Aorta (tissue), 5 donors: ENCODE measurements around the gene MMEL1. TPM values are rescaled to one million over a fixed set of nuclear protein-coding genes. Genes with fewer than 3 reads are reported as not detected.

Experiments used
- ATAC-seq: fragments of 200-7000 bp; cut with Tn5 transposase; one replicate; pipeline ENCODE4 v1.9.1; 2022; ENCODE audit warnings: moderate library complexity; ENCODE audit not compliant: low FRiP score
- DNase-seq, 2 donors: peaks; one replicate each; pipeline ENCODE4 v3.0.0-alpha.2; 2020
- H3K27ac ChIP-seq, 2 donors: one replicate each; pipeline ENCODE4 v1.5.1; 2013; ENCODE audit warnings: low read length in 2 of 2, mild to moderate bottlenecking in 2 of 2, moderate library complexity in 2 of 2, control low read depth in 1 of 2, inconsistent platforms in 1 of 2, low read depth in 1 of 2
- H3K27me3 ChIP-seq, 2 donors: one replicate each; pipeline ENCODE4 v1.6.1; 2013; ENCODE audit warnings: control low read depth in 1 of 2, low read length in 1 of 2, mild to moderate bottlenecking in 1 of 2, moderate library complexity in 1 of 2; ENCODE audit not compliant: insufficient read depth in 2 of 2, control insufficient read depth in 1 of 2
- H3K36me3 ChIP-seq, 2 donors: one replicate each; pipeline ENCODE4 v1.6.1; 2013; ENCODE audit warnings: control low read depth in 1 of 2, low read length in 1 of 2, mild to moderate bottlenecking in 1 of 2; ENCODE audit not compliant: insufficient read depth in 2 of 2, control insufficient read depth in 1 of 2
- H3K4me1 ChIP-seq, 2 donors: one replicate each; pipeline ENCODE4 v1.6.1; 2013; ENCODE audit warnings: low read length in 2 of 2, control low read depth in 1 of 2, mild to moderate bottlenecking in 1 of 2, moderate library complexity in 1 of 2; ENCODE audit not compliant: insufficient read depth in 2 of 2, control insufficient read depth in 1 of 2
- H3K4me3 ChIP-seq, 2 donors: one replicate each; pipeline ENCODE4 v1.5.1; 2013; ENCODE audit warnings: low read length in 2 of 2, control low read depth in 1 of 2, mild to moderate bottlenecking in 1 of 2
- H3K9me3 ChIP-seq: one replicate; pipeline ENCODE4 v1.6.1; 2013; ENCODE audit warnings: mild to moderate bottlenecking, low read length; ENCODE audit not compliant: control insufficient read depth
- WGBS, 2 donors: extraction: QIAGEN DNeasy Blood & Tissue Kit; methylation state at CpG; one replicate each; pipeline ENCODE4 v1.1.7; 2013; 5-methylcytosine and 5-hydroxymethylcytosine counted together
- intact Hi-C, 2 donors: fragments of 100-400 bp; cut with DNase I; formaldehyde crosslinking; loops; one replicate each; pipeline versions ENCODE4 v1.14.2 to v1.15.0; 2022
- polyA plus RNA-seq, 2 donors: library from polyadenylated mRNA; stranded (reverse); fragments of 200-250 nt; gene quantifications; one replicate each; pipeline ENCODE4 v1.2.3, GENCODE V29; 2013
- total RNA-seq, 2 donors: library from RNA; stranded (reverse); fragmentation: NEBNext Ultra II Directional; extraction: Animal tissue kit (Norgen Biotek cat#: 25700); gene quantifications; one replicate each; pipeline ENCODE4 v1.2.1, GENCODE V29; 2021
- donor health status: healthy with polysubstance abuse.
- donor health status: Bipolar disorder and iron deficiency.
- donor health status: DM: no; HTN: no; CAD: no.
- donor health status: DM: no; HTN: no; CAD: no.
- donor health status: DM: yes; HTN: yes; CAD: no.

Gene MMEL1
- total and polyA plus RNA-seq, 4 donors = 0.63 to 2.4 (median 1.4) TPM

GRCh38 chr1:2644591-2645101 is 11.8 kb upstream of the MMEL1 start:
- 87 to 89% methylated on average over 12 of the region's 12 CpGs for WGBS, 2 donors
- ATAC-seq = no peak
- intact Hi-C loops = loop anchor here in 1 of 2 donors (10.0 kb wide), 2 partner anchors 100 to 460 kb away; no protein-coding TSS in a partner anchor
- H3K27ac ChIP-seq = no peak overlapping the region
- no peaks in the 10 kb centered on the region for H3K27me3 ChIP-seq
- H3K9me3 ChIP-seq = no peaks in the 10 kb centered on the region
- no peaks in the 10 kb centered on the region for H3K4me1 ChIP-seq
- peak in 1 of 2 donors; percentile 55 for DNase-seq
- no peaks in the 10 kb centered on the region for H3K36me3 ChIP-seq
- H3K4me3 ChIP-seq = no peak overlapping the region

GRCh38 chr1:2644171-2644570 is 11.4 kb upstream of the MMEL1 start:
- no peaks in the 10 kb centered on the region for H3K27me3 ChIP-seq
- intact Hi-C loops = loop anchor here in 1 of 2 donors (10.0 kb wide), 2 partner anchors 99 to 459 kb away; no protein-coding TSS in a partner anchor
- H3K4me1 ChIP-seq = no peaks in the 10 kb centered on the region
- WGBS, 2 donors = 63 to 72% methylated on average over 12 to 14 of the region's 14 CpGs
- H3K4me3 ChIP-seq = no peak overlapping the region
- no peak overlapping the region for H3K27ac ChIP-seq
- H3K9me3 ChIP-seq = no peaks in the 10 kb centered on the region
- ATAC-seq (no peak), DNase-seq (peak in 1 of 2 donors; percentile 75)
- no peaks in the 10 kb centered on the region for H3K36me3 ChIP-seq

- WGBS, 2 donors = 15 to 16% methylated on average over 22 to 24 of the region's 24 CpGs
- no peaks in the 10 kb centered on the region for H3K27me3 ChIP-seq
- no peaks in the 10 kb centered on the region for H3K4me1 ChIP-seq
- no peaks in the 10 kb centered on the region for H3K9me3 ChIP-seq
- peak overlapping the region; percentile 14 to 62 for H3K4me3 ChIP-seq
- H3K36me3 ChIP-seq = no peaks in the 10 kb centered on the region
- DNase-seq (no peak), ATAC-seq (no peak)
- no peak overlapping the region for H3K27ac ChIP-seq
- intact Hi-C loops = loop anchor here in 1 of 2 donors (1.0 to 10.0 kb wide), 4 partner anchors 57 to 459 kb away; partner anchors contain the start of gene PRXL2B
These were observed 10.7 kb upstream of the MMEL1 start for GRCh38 chr1:2643414-2644077.

GRCh38 chr1:2642560-2643413 is 10.0 kb upstream of the MMEL1 start:
- peak; percentile 95 to 97 for DNase-seq
- no peak overlapping the region for H3K27ac ChIP-seq
- H3K9me3 ChIP-seq = no peaks in the 10 kb centered on the region
- H3K4me1 ChIP-seq = no peaks in the 10 kb centered on the region
- ATAC-seq = peak; percentile 89
- 0% methylated on average over 70 to 84 of the region's 84 CpGs for WGBS, 2 donors
- no peaks in the 10 kb centered on the region for H3K36me3 ChIP-seq
- H3K27me3 ChIP-seq = no peaks in the 10 kb centered on the region
- intact Hi-C loops = loop anchor here in 1 of 2 donors (1.0 to 10.0 kb wide), 4 partner anchors 56 to 458 kb away; partner anchors contain the start of gene PRXL2B
- peak overlapping the region; percentile 27 to 62 for H3K4me3 ChIP-seq

GRCh38 chr1:2642131-2642559 is 9.3 kb upstream of the MMEL1 start:
- no peak for DNase-seq
- Histone ChIP-seq H3K4me3 (peak overlapping the region; percentile 27 to 62), H3K27ac (no peak overlapping the region), H3K36me3 (no peaks in the 10 kb centered on the region), H3K4me1 (no peaks in the 10 kb centered on the region), H3K9me3 (no peaks in the 10 kb centered on the region), H3K27me3 (no peaks in the 10 kb centered on the region)
- ATAC-seq = no peak
- 22 to 34% methylated on average over 9 to 11 of the region's 11 CpGs for WGBS, 2 donors
- intact Hi-C loops = loop anchor here in 1 of 2 donors (2.0 to 10.0 kb wide), 3 partner anchors 55 to 457 kb away; partner anchors contain the start of gene PRXL2B

- no peaks in the 10 kb centered on the region for H3K36me3 ChIP-seq
- H3K27me3 ChIP-seq = no peaks in the 10 kb centered on the region
- 92 to 95% methylated on average over 34 of the region's 34 CpGs for WGBS, 2 donors
- no peak for ATAC-seq
- intact Hi-C loops = loop anchor here in 1 of 2 donors (2.0 to 10.0 kb wide), 3 partner anchors 55 to 457 kb away; partner anchors contain the start of gene PRXL2B
- H3K4me1 ChIP-seq = no peaks in the 10 kb centered on the region
- peaks cover 2% of the 10 kb centered on the region for H3K9me3 ChIP-seq
- DNase-seq = no peak
- H3K4me3 ChIP-seq = no peak overlapping the region
- H3K27ac ChIP-seq = no peak overlapping the region
These were observed 8.7 kb upstream of the MMEL1 start for GRCh38 chr1:2641381-2642130.

- 83 to 90% methylated on average over 3 of the region's 3 CpGs for WGBS, 2 donors
- DNase-seq (no peak), ATAC-seq (no peak)
- Histone ChIP-seq H3K4me1 (no peaks in the 10 kb centered on the region), H3K27ac (no peak overlapping the region), H3K36me3 (no peaks in the 10 kb centered on the region), H3K9me3 (peaks cover 2% of the 10 kb centered on the region), H3K4me3 (no peak overlapping the region), H3K27me3 (no peaks in the 10 kb centered on the region)
- intact Hi-C loops = loop anchor here in 1 of 2 donors (10.0 kb wide), 2 partner anchors 96 to 456 kb away; no protein-coding TSS in a partner anchor
These were observed 7.8 kb upstream of the MMEL1 start for GRCh38 chr1:2640626-2641025.
